Renal pelvis (tissue), 4 donors: ENCODE results near the gene PPP1R9A. TPM values are rescaled to one million over a fixed set of nuclear protein-coding genes. Genes with fewer than 3 reads are reported as not detected.

Experiments
- DNase-seq: peaks from one replicate; pipeline ENCODE4 v3.0.0-alpha.2; 2013
- polyA plus RNA-seq, 3 donors: library from polyadenylated mRNA; unstranded; fragments of 120-200 nt; gene quantifications; one replicate each; pipeline ENCODE4 v1.2.1, GENCODE V29; 2013; ENCODE audit not compliant: insufficient read length in 3 of 3

Gene PPP1R9A
- polyA plus RNA-seq, 3 donors = 28.7 to 37.9 (median 34.2) TPM

GRCh38 chr7:94908323-94909178, 1.2 kb downstream of the PPP1R9A start:
- peak; percentile 74 for DNase-seq

- no peak for DNase-seq
These were observed 1.7 kb downstream of the PPP1R9A start for GRCh38 chr7:94909179-94909466.

- no peak for DNase-seq
These were observed 4.7 kb downstream of the PPP1R9A start for GRCh38 chr7:94912085-94912484.

GRCh38 chr7:94913391-94913790, 6.0 kb downstream of the PPP1R9A start:
- DNase-seq = no peak

- no peak for DNase-seq
These were observed 14.5 kb downstream of the PPP1R9A start for GRCh38 chr7:94921911-94922310.

- DNase-seq = no peak
These were observed 15.1 kb downstream of the PPP1R9A start for GRCh38 chr7:94922457-94922856.

- DNase-seq = no peak
These were observed 16.0 kb downstream of the PPP1R9A start for GRCh38 chr7:94923412-94923811.

- DNase-seq = no peak
These were observed 20.8 kb downstream of the PPP1R9A start for GRCh38 chr7:94928168-94928707.

GRCh38 chr7:94933256-94933990, 26.0 kb downstream of the PPP1R9A start:
- no peak for DNase-seq

GRCh38 chr7:94939395-94939794, 32.0 kb downstream of the PPP1R9A start:
- DNase-seq = no peak

GRCh38 chr7:94940241-94940640, 32.8 kb downstream of the PPP1R9A start:
- no peak for DNase-seq

- no peak for DNase-seq
These were observed 34.6 kb downstream of the PPP1R9A start for GRCh38 chr7:94941844-94942632.

GRCh38 chr7:94943134-94943533, 35.7 kb downstream of the PPP1R9A start:
- no peak for DNase-seq

GRCh38 chr7:94949532-94949931, 42.1 kb downstream of the PPP1R9A start:
- DNase-seq = no peak

GRCh38 chr7:94955807-94956206, 48.4 kb downstream of the PPP1R9A start:
- no peak for DNase-seq

- DNase-seq = no peak
These were observed 49.7 kb downstream of the PPP1R9A start for GRCh38 chr7:94957061-94957460.

- DNase-seq = no peak
These were observed 55.3 kb downstream of the PPP1R9A start for GRCh38 chr7:94962661-94963060.

GRCh38 chr7:94969434-94970084, 62.2 kb downstream of the PPP1R9A start:
- no peak for DNase-seq

- no peak for DNase-seq
These were observed 62.7 kb downstream of the PPP1R9A start for GRCh38 chr7:94970085-94970576.

GRCh38 chr7:94971051-94971867, 63.9 kb downstream of the PPP1R9A start:
- DNase-seq = no peak

- DNase-seq = no peak
These were observed 64.9 kb downstream of the PPP1R9A start for GRCh38 chr7:94972296-94972695.
